K562 (cell line): ENCODE results near the gene MTSS2. TPM values are rescaled to one million over a fixed set of nuclear protein-coding genes. Genes with fewer than 3 reads are reported as not detected.
"Not testable (repeated sequence)": the region's sequence is repeated elsewhere in the genome, so short reads cannot be mapped to it uniquely, and the experiment has no call there.

Experiments
- ATAC-seq: fragments of 200-7000 bp; cut with Tn5 transposase; 3 replicates; pipeline ENCODE4 v1.9.1; 2020; ENCODE audit warnings: moderate library complexity
- BruUV-seq: library from RNA; stranded (reverse); fragments of 400-500 nt; replicated peaks from 2 replicates; lab custom pipeline; 2021; lab: Mats Ljungman, UMichigan
- CTCF ChIA-PET: fragments of 300-600 bp; formaldehyde crosslinking; extraction: SDS; loops from one replicate; lab custom pipeline; 2021; ENCODE audit warnings: low intra/inter-chr PET ratio; lab: Yijun Ruan, JAX
- POLR2A ChIA-PET: fragments of 300-600, 350-650 bp; sonication (Branson Sonifier 250); formaldehyde crosslinking; extraction: SDS; loops from one replicate; lab custom pipeline; 2021; ENCODE audit warnings: antibody characterized with exemption, inconsistent platforms; lab: Yijun Ruan, JAX
- DNase-seq, 4 experiments: peaks; one replicate each; pipeline versions ENCODE4 v3.0.0 to v3.0.0-alpha.2; 2011 to 2018; ENCODE audit warnings: low spot score in 3 of 4, mixed read lengths in 3 of 4; ENCODE audit errors: extremely low read depth in 1 of 4
- FAIRE-seq: peaks from 2 replicates; lab custom pipeline; 2011; peaks lifted over from hg19 to GRCh38; lab: Jason Lieb, UNC
- H2AFZ ChIP-seq: 2 replicates; pipeline ENCODE4 v1.6.0; 2011; ENCODE audit warnings: low read depth, low read length, control low read depth, inconsistent platforms
- H3K27ac ChIP-seq: fragments of 200-600 bp; 3 replicates; pipeline ENCODE4 v1.8.0; 2011; ENCODE audit warnings: low read depth, mild to moderate bottlenecking, control low read depth, inconsistent platforms, low read length, moderate library complexity, mixed read lengths; ENCODE audit errors: extremely low read depth
- H3K27me3 ChIP-seq, 2 experiments: fragments of 300-600 bp in 1 of 2; 2 replicates in 1 of 2; 3 replicates in 1 of 2; pipeline versions ENCODE4 v1.6.0 to v1.8.0; 2011; ENCODE audit warnings: inconsistent platforms in 2 of 2, low read length in 2 of 2, mild to moderate bottlenecking in 1 of 2, mixed read lengths in 1 of 2, moderate library complexity in 1 of 2; ENCODE audit not compliant: control insufficient read depth in 2 of 2, insufficient read depth in 2 of 2
- H3K36me3 ChIP-seq: fragments of 300-600 bp; 3 replicates; pipeline ENCODE4 v1.8.0; 2011; ENCODE audit warnings: mild to moderate bottlenecking, low read length, inconsistent platforms; ENCODE audit not compliant: control insufficient read depth, insufficient read depth
- H3K4me1 ChIP-seq, 2 experiments: fragments of 200-600 bp in 1 of 2; replicated peaks in 1 of 2; 2 replicates in 1 of 2; 3 replicates in 1 of 2; pipeline versions ENCODE4 v1.5.1 to v1.8.0; 2011; ENCODE audit warnings: inconsistent platforms in 2 of 2, low read length in 2 of 2, mild to moderate bottlenecking in 1 of 2, mixed read lengths in 1 of 2, moderate library complexity in 1 of 2; ENCODE audit not compliant: control insufficient read depth in 2 of 2, insufficient read depth in 2 of 2
- H3K4me2 ChIP-seq: 2 replicates; pipeline ENCODE4 v1.6.1; 2011; ENCODE audit warnings: low read length, control low read depth, inconsistent platforms, mixed read lengths; ENCODE audit not compliant: insufficient read depth
- H3K4me3 ChIP-seq: fragments of 200-600 bp; sonication (generic), shearing (Covaris generic); 2 replicates; pipeline ENCODE4 v1.5.1; 2016; ENCODE audit warnings: control low read depth, inconsistent platforms
- H3K79me2 ChIP-seq: fragments of 200-600 bp; 3 replicates; pipeline ENCODE4 v1.8.0; 2011; ENCODE audit warnings: low read length, inconsistent platforms; ENCODE audit not compliant: control insufficient read depth, insufficient read depth
- H3K9ac ChIP-seq, 2 experiments: 2 replicates each; pipeline versions ENCODE4 v1.6.0 to v1.6.1; 2011; ENCODE audit warnings: low read depth in 2 of 2, low read length in 2 of 2, control low read depth in 1 of 2, inconsistent platforms in 1 of 2, mild to moderate bottlenecking in 1 of 2, mixed read lengths in 1 of 2; ENCODE audit not compliant: insufficient read depth in 1 of 2
- H3K9me1 ChIP-seq: one replicate; pipeline ENCODE4 v1.6.0; 2011; ENCODE audit warnings: inconsistent platforms, mild to moderate bottlenecking, low read length, moderate library complexity; ENCODE audit not compliant: control insufficient read depth, insufficient read depth
- H3K9me3 ChIP-seq: replicated peaks from 2 replicates; pipeline ENCODE4 v1.5.1; 2011; ENCODE audit warnings: low read depth, low read length, inconsistent platforms; ENCODE audit not compliant: control insufficient read depth, insufficient read depth
- H4K20me1 ChIP-seq: replicated peaks from 2 replicates; pipeline ENCODE4 v1.6.1; 2011; ENCODE audit warnings: low read length, inconsistent platforms, mixed read lengths; ENCODE audit not compliant: control insufficient read depth, insufficient read depth
- MEF2D ChIP-seq: conservative IDR thresholded peaks from 2 replicates; pipeline ENCODE4 v1.6.1; 2016; ENCODE audit warnings: low read depth, missing genetic modification characterization, missing compliant biosample characterization
- POLR2G ChIP-seq: fragments of 200-400 bp; formaldehyde crosslinking; IDR thresholded peaks from 2 replicates; pipeline ENCODE4 v1.6.1; 2017; ENCODE audit warnings: low read depth, mild to moderate bottlenecking, antibody characterized with exemption, low read length, moderate library complexity
- WGBS: fragments of 100-300 bp; shearing (Covaris generic); methylation state at CpG from one replicate; pipeline ENCODE4 v1.1.6; 2016; ENCODE audit warnings: low coverage, mixed read lengths; ENCODE audit not compliant: insufficient coverage; ENCODE audit errors: missing lambda C conversion rate; 5-methylcytosine and 5-hydroxymethylcytosine counted together
- in situ Hi-C: fragments of 300-500 bp; cut with MboI; formaldehyde crosslinking; loops from 4 replicates; pipeline ENCODE4 v1.15.0; 2018; ENCODE audit warnings: inconsistent platforms, mixed read lengths
- intact Hi-C: fragments of 100-400 bp; cut with micrococcal nuclease; formaldehyde crosslinking; loops from 2 replicates; pipeline ENCODE4 v1.14.2; 2022
- polyA plus RNA-seq, 8 experiments: library from polyadenylated mRNA; depleted of rRNA in 4 of 8; stranded (reverse) in 5 of 8; unstranded in 3 of 8; fragments of >200 nt; fragmentation: Nextera tagmentation in 2 of 8; fragmentation: Illumina TruSeq in 1 of 8; extraction: Ambion mirVana in 2 of 8; extraction: Trizol in 1 of 8; gene quantifications; 2 replicates each; pipeline versions ENCODE4 v1.2.1 to v1.2.3, GENCODE V29; 2011 to 2014; ENCODE audit warnings: inconsistent platforms in 1 of 8, missing spikeins in 1 of 8
- total RNA-seq, 7 experiments: library from RNA; depleted of rRNA in 6 of 7; stranded (reverse); fragments of >200 nt in 6 of 7; fragmentation: Illumina TruSeq in 2 of 7; extraction: Trizol in 2 of 7; gene quantifications; 2 replicates each; pipeline versions ENCODE4 v1.2.1 to v1.2.3, GENCODE V29; 2011 to 2021; ENCODE audit warnings: low replicate concordance in 1 of 7

Gene MTSS2
- total and polyA plus RNA-seq, 9 of the 15 experiments (the other 6 are each of a cell fraction or from before 2014, with no cell fraction given) = 0.11 to 60.3 (median 16.9) TPM

DNA sequence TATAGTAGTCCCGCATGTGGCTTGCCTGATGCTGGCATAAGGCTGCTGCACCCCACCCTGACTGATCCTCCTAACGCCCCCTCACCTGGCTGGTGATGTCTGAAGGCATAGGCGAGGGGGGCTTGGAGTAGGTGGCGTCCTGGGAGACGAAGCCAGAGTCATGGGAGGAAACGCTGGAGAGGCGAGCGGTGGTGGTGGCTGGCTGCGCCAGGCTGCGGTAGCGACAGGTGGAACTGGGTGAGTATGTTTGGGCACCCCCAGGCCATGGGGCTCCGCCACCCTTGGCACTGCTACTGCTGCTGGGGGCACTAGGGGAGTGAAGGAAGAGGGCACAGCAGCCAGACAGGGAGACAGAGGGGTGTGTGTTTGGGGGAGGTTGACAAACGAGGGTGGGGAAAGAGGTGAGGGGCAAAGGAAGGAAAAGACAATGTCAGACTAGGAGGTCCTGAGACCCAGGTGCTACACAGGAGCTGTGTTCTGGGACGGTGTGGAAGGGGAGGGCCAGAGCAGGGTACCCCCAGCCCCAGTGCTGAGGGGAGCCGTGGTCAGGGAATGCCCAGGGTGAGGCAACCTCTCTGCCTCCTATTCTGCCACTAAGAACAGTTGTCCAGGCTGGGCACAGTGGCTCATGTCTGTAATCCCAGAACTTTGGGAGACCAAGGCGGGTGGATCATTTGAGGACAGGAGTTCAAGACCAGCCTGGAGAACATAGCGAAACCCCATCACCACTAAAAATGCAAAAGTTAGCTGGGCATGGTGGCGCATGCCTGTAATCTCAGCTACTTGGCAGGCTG, 11.4 kb downstream of the MTSS2 start:
- peaks cover 94% of the 10 kb centered on the region for H3K36me3 ChIP-seq
- H3K27ac ChIP-seq = no peak overlapping the region
- ATAC-seq (no peak), DNase-seq (no peak), FAIRE-seq (no peak)
- in situ Hi-C loops = no loop called here
- H3K9ac ChIP-seq = no peak overlapping the region
- H3K4me3 ChIP-seq = no peak overlapping the region
- H2AFZ ChIP-seq = no peak overlapping the region
- CTCF ChIA-PET = no interaction called here
- POLR2A ChIA-PET = interaction anchor here (0.8 kb wide), 1 partner anchor 17 kb away, joined by 4 read pairs; no protein-coding TSS in a partner anchor
- intact Hi-C loops = loop anchor here (5.0 kb wide), 1 partner anchor 93 kb away; no protein-coding TSS in a partner anchor
- H3K4me2 ChIP-seq = no peak overlapping the region
- no peaks in the 10 kb centered on the region for H3K9me1 ChIP-seq
- no peaks in the 10 kb centered on the region for H3K27me3 ChIP-seq
- WGBS = 92% methylated on average over 13 of the region's 18 CpGs
- H4K20me1 ChIP-seq = no peaks in the 10 kb centered on the region; the same call in 1 of the 2 replicates
- BruUV-seq = no TSS peak
- H3K79me2 ChIP-seq = no peaks in the 10 kb centered on the region; the same call in 2 of the 3 replicates
- TF ChIP-seq POLR2G (0 out of 2 replicates have a peak, but pooled peaks have one; percentile 39), MEF2D (no peak)
- peaks cover 0 to 4% of the 10 kb centered on the region in 2 experiments; a peak in 1 of 5 replicates for H3K4me1 ChIP-seq
- H3K9me3 ChIP-seq = no peaks in the 10 kb centered on the region

- CTCF ChIA-PET = not testable (repeated sequence)
These were observed 14.9 kb downstream of the MTSS2 start for GRCh38 chr16:70670938-70671337.

More at GRCh38 chr16:70670938-70671337, 14.9 kb downstream of the MTSS2 start:
- H4K20me1 ChIP-seq, H3K4me1 ChIP-seq, FAIRE-seq, in situ Hi-C loops, ATAC-seq, BruUV-seq, H3K27ac ChIP-seq, DNase-seq, H3K79me2 ChIP-seq, H3K4me2 ChIP-seq, H3K9me3 ChIP-seq, POLR2A ChIA-PET, H3K27me3 ChIP-seq, H3K9ac ChIP-seq, H3K4me3 ChIP-seq, H3K9me1 ChIP-seq, H2AFZ ChIP-seq: not testable (repeated sequence)
- WGBS = 100% methylated on average over 4 of the region's 4 CpGs
- H3K36me3 ChIP-seq = peaks cover 93% of the 10 kb centered on the region
- intact Hi-C loops = loop anchor here (5.0 kb wide), 1 partner anchor 96 kb away; no protein-coding TSS in a partner anchor
